SU-DHL-6 (cell line): ENCODE measurements around the gene ZBTB47.

Experiments used
- EZH2phosphoT487 ChIP-seq: fragments of 200-600 bp; sonication (generic), shearing (Covaris generic); conservative IDR thresholded peaks from 2 replicates; pipeline ENCODE4 v1.6.1; 2018; ENCODE audit warnings: mild to moderate bottlenecking, antibody characterized with exemption, low read length, moderate library complexity, mixed read lengths
- TF ChIP-seq, protein P1 (sequence below): fragments of 200-600 bp; sonication (generic); IDR thresholded peaks from one replicate; pipeline ENCODE4 v1.5.1; 2017; ENCODE audit warnings: antibody characterized with exemption, mild to moderate bottlenecking, low read length, moderate library complexity; ENCODE audit not compliant: insufficient read depth, poor library complexity, severe bottlenecking

DNA sequence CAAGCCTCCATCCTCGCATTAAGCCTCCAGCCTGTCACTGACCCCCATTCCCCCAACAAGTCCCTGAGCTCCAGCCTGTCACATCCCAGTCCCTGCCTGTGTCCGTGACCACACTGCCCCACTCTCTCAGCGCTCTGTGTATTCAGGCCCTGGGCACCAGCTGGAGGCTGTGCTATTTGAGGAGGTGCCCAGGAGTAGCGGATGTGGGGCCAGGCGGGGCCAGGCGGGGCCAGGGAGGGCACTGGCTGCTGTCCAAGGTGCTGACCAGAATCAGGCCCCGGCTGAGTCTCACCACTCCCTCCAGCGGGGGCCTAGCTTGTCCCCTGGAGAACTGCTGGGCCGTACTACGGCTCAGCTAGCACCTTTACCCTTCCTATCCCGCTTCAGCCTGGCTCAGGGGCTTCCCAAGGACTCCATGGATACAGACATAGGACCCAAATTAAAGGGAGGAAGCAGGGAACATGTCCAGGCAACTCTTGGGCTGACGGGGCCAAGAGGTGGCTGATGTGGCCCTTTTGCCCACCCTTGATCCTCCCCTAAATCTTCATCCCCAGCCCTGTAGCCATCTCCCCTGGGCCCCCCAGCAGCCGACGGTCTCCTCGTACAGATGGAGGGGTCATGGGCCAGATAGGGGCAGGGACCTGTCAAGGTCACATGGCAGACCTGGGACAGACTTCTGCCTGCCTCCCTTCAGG lies 48.0 kb downstream of the ZBTB47 start:
- TF ChIP-seq, protein P1, sequence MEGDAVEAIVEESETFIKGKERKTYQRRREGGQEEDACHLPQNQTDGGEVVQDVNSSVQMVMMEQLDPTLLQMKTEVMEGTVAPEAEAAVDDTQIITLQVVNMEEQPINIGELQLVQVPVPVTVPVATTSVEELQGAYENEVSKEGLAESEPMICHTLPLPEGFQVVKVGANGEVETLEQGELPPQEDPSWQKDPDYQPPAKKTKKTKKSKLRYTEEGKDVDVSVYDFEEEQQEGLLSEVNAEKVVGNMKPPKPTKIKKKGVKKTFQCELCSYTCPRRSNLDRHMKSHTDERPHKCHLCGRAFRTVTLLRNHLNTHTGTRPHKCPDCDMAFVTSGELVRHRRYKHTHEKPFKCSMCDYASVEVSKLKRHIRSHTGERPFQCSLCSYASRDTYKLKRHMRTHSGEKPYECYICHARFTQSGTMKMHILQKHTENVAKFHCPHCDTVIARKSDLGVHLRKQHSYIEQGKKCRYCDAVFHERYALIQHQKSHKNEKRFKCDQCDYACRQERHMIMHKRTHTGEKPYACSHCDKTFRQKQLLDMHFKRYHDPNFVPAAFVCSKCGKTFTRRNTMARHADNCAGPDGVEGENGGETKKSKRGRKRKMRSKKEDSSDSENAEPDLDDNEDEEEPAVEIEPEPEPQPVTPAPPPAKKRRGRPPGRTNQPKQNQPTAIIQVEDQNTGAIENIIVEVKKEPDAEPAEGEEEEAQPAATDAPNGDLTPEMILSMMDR: no peak
- no peak for TF ChIP-seq EZH2phosphoT487
